Measurements from ENCODE around the gene UMOD. TPM values are rescaled to one million over a fixed set of nuclear protein-coding genes. Genes with fewer than 3 reads are reported as not detected.

UMOD gene
- total and polyA plus RNA-seq, 4 donors: not detected

- TF ChIP-seq SP1 (IDR thresholded peaks at IDR 0.05): no peak
- TF ChIP-seq EGR1 (IDR thresholded peaks at IDR 0.05; ENCODE audit: low read depth in 2 of 2): no peak
- no peak for TF ChIP-seq NR2F2 (IDR thresholded peaks at IDR 0.05)
- no peak for TF ChIP-seq YY1 (IDR thresholded peaks at IDR 0.05)
- no peak for DNase-seq (ENCODE audit: low spot score)
- H3K36me3 ChIP-seq (ENCODE audit: control insufficient read depth in 4 of 4, insufficient read depth in 3 of 4, low read depth in 1 of 4, low read length in 3 of 4): no peaks in the 10 kb centered on the region
- H3K9ac ChIP-seq (ENCODE audit: low read depth in 1 of 2, low read length in 2 of 2): no peak overlapping the region
- H3K4me3 ChIP-seq (ENCODE audit: low read depth in 1 of 3, low read length in 3 of 3): no peak overlapping the region
- no peaks in the 10 kb centered on the region for H3K27me3 ChIP-seq (ENCODE audit: control insufficient read depth in 4 of 4, insufficient read depth in 4 of 4, low read length in 3 of 4)
- peaks cover 0 to 6% (median 2%) of the 10 kb centered on the region in 4 donors for H3K4me1 ChIP-seq (ENCODE audit: control insufficient read depth in 4 of 4, insufficient read depth in 4 of 4, low read length in 3 of 4)
- no peaks in the 10 kb centered on the region for H3K9me3 ChIP-seq (ENCODE audit: control insufficient read depth in 4 of 4, low read length in 3 of 4)
- 82% methylated on average over 5 of the region's 5 CpGs for WGBS
- H3K27ac ChIP-seq (ENCODE audit: low read depth in 1 of 2, low read length in 2 of 2): no peak overlapping the region
Measured at GRCh38 chr16:20344611-20345010, 7.9 kb downstream of the UMOD start.

- TF ChIP-seq HNF4A (conservative IDR thresholded peaks at IDR 0.05) (no peak), FOXA2 (IDR thresholded peaks at IDR 0.05) (no peak), TAF1 (conservative IDR thresholded peaks at IDR 0.05) (no peak), JUND (IDR thresholded peaks at IDR 0.05) (no peak), HNF4G (IDR thresholded peaks at IDR 0.05) (no peak), CTCF (IDR thresholded peaks at IDR 0.05; ENCODE audit: low read depth, low read length, missing input control) (no peak), ATF3 (IDR thresholded peaks at IDR 0.05) (no peak), RXRA (IDR thresholded peaks at IDR 0.05) (no peak), REST (IDR thresholded peaks at IDR 0.05) (no peak), ZBTB33 (IDR thresholded peaks at IDR 0.05) (no peak), MAX (IDR thresholded peaks at IDR 0.05) (no peak)
- Histone ChIP-seq H3K9ac (ENCODE audit: low read depth in 1 of 2, low read length in 2 of 2) (no peak overlapping the region), H3K27me3 (ENCODE audit: control insufficient read depth in 4 of 4, insufficient read depth in 4 of 4, low read length in 3 of 4) (no peaks in the 10 kb centered on the region), H3K9me3 (ENCODE audit: control insufficient read depth in 4 of 4, low read length in 3 of 4) (no peaks in the 10 kb centered on the region), H3K36me3 (ENCODE audit: control insufficient read depth in 4 of 4, insufficient read depth in 3 of 4, low read depth in 1 of 4, low read length in 3 of 4) (no peaks in the 10 kb centered on the region), H3K4me3 (ENCODE audit: low read depth in 1 of 3, low read length in 3 of 3) (no peak overlapping the region), H3K4me1 (ENCODE audit: control insufficient read depth in 4 of 4, insufficient read depth in 4 of 4, low read length in 3 of 4) (no peaks in the 10 kb centered on the region), H3K27ac (ENCODE audit: low read depth in 1 of 2, low read length in 2 of 2) (no peak overlapping the region)
- 95% methylated on average over 3 of the region's 3 CpGs for WGBS
- no peak for DNase-seq (ENCODE audit: low spot score)
Measured at GRCh38 chr16:20339744-20340143, 12.8 kb downstream of the UMOD start.

Data from liver (tissue), 9 donors.